Stimulated activated CD4-positive, alpha-beta T cell treated with anti-CD3 and anti-CD28 coated beads, Interleukin-15, amount 100 ng/mL, for 48 hours (primary cell): ENCODE results near the gene FAM200A.
"Not testable (repeated sequence)": the region's sequence is repeated elsewhere in the genome, so short reads cannot be mapped to it uniquely, and the experiment has no call there.

Source experiments
- DNase-seq, 2 donors: peaks; one replicate each; pipeline ENCODE4 v3.0.0-alpha.2; 2020; ENCODE audit warnings: low read depth in 2 of 2

The FAM200A gene

GRCh38 chr7:99551767-99552463, at the start of gene FAM200A:
FAM200A (minus strand) TSS chr7:99552114; CDS start chr7:99548407, 3,707 bp downstream.
- DNase-seq: peak; percentile 60 to 78

DNA sequence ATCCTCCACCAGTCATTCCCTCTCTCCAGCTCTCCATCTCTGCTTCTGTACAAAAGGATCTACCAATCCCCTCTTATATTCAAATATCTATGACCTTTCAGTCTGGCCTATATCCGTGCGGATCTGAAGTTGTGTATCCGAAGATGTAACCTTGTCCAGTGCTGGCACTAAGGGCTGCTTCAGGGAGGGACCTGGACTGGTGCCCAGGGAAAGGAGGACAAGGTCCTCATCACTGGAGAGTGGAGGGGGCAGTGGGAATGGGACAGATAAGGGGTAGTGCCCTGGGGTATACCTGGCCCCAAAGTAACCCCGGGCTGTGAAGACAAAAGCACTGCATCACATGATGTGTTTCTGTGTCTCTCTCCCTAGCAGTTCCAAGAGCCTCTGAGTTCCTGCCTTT, 47.9 kb upstream of the FAM200A start:
- no peak for DNase-seq

DNA sequence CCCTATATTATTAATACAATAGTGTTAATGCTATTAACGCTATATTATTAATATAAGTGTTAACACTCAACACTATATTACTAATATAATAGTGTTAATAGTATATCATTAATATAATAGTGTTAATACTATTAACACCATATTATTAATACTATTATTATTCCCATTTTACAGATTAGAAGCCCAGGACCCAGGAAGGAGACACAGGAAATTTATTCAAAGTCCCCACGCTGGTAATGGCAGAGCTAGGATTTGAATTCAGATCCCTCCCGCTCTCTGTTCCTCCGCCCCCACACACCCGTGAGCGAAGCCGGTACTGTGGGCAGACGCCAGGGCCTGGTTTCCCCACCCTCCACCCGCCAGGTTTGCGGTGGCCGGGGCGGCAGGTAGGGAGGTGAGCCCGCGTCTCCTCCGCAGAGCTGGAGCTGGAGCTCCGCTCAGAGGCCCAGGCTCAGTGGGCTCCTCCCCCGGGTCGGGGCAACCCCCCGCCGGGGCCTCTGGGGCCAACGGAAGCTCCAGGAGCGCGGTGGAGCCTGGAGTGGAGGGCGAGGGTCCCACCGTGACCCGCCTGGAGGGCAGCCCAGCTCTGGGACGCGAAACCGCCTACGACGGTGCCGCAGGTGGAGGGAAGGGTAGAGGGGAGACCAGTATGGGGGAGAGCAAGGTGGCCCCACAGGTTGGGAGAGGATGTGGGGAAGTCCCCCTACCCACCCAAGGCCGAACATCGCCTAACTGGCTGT, 46.0 kb upstream of the FAM200A start, which contains the start of gene TMEM225B:
TSS of gene TMEM225B (plus strand) at position 506 of the 740 bp plus-strand sequence. CDS start 6,122 bp downstream, outside the sequence.
- DNase-seq: no peak

GRCh38 chr7:99596408-99596955, 44.6 kb upstream of the FAM200A start:
- no peak for DNase-seq

- no peak for DNase-seq
Observed at GRCh38 chr7:99594948-99595745, 43.2 kb upstream of the FAM200A start.

DNA sequence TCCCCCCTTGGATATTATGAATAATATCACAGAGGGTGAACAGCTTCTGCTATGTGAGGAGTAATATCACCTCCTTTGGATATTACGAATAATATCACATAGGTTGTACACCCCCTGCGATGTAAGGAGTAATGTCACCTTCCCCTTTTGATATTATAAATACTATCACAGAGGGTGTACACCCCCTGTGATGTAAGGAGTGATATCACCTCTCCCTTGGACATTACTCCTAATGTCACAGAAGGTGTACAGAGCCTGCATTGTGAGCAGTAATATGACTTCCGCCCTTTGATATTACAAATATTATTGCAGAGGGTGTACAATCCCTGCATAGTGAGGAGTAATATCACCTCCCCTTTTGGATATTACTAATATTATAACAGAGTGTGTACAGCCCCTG, 37.0 kb upstream of the FAM200A start:
- DNase-seq: no peak

- DNase-seq: not testable (repeated sequence)
Observed at GRCh38 chr7:99580778-99581332, 28.9 kb upstream of the FAM200A start.

GRCh38 chr7:99579956-99580777, 28.3 kb upstream of the FAM200A start:
- DNase-seq: peak in 1 of 2 donors; percentile 35

DNA sequence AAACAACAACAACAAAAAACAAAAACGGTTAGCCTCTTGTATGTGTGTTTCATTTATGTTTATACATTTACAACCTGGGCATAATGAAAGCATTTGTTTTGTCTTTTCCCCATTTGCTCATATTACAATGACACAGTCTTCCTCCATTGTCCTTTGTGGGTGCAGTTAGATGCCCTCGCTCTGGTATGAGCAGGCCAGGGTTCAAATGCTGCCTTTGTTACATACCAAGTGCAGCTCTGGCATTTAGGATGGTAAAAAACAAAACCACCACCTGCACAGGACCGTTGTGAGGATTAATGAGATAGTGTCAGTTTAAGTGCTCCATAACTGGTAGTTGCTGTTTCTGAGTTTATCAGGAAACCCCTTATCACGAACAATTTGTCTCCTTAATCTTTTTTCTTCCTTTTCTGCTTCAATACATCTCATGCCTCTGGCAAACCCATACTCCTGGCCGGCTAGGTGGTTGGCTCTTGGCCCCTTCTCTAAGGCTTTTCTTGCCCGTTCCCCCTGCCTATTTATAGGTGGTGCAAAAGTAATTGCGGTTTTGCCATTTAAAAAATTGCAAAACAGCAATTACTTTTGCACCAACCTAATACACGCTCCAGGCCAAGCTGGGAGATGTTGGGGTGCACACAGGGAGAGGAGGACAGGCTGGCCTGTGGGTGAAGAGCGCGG, 27.5 kb upstream of the FAM200A start:
- no peak for DNase-seq

DNA sequence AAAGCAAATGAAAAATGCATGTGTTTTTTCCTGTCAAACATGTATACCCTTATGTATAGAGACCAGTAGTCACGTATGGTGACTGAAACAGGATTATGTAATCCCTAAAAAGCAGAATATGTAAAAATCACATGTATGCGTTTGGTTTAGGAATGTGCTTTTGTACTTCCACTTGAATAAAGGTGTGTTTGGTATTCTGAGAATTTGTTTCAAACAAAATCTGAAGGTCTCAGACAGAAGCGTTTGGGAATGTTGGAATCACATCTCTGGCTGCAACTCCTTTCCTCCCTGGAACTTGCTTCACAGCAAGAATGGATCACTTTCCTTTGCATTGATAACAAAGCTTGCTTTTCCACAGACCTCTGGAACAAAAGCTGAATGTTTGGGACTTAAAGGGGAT, 24.3 kb upstream of the FAM200A start:
- no peak for DNase-seq

- no peak for DNase-seq
Observed at GRCh38 chr7:99573257-99573656, 21.3 kb upstream of the FAM200A start.

DNA sequence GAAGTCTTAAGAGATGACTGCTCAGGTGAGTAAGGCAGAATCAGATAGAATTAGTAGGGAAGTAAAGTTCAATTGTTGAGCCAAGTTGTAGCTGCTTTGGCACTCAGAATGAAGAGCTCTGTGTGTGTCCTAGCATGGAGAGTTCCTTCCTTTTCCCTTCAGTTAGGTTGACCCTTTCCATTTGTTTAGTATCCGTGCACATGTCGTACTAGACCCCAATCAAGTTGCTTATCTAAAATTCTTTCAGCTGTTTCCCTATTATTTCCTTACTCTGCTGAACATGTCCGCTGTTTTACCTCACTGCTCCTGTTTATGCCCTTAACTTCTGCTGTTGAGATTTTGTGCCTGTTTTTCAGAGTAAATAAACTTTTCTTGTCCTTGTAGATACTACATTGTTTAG, 19.9 kb upstream of the FAM200A start:
- DNase-seq: no peak

DNA sequence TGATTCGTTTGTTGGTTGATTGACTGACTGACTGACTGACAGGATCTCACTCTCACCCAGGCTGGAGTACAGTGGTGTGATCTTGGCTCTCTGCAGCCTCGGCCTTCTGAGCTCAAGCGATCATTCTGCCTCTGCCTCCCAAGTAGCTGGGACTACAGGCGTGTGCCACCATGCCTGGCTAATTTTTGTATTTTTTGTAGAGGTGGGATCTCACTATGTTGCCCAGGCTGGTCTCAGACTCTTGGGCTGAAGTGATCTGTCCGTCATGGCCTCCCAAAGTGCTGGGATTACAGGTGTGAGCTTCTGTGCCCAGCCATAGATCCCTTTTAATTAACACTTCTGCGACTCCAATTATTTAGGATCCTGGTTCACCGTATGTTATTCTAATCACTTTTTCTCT, 16.9 kb upstream of the FAM200A start:
- not testable (repeated sequence) for DNase-seq

- no peak for DNase-seq
Observed at GRCh38 chr7:99563650-99564049, 11.7 kb upstream of the FAM200A start.

- peak in 1 of 2 donors; percentile 29 for DNase-seq
Observed at GRCh38 chr7:99562832-99563231, 10.9 kb upstream of the FAM200A start.

GRCh38 chr7:99562114-99562784, 10.3 kb upstream of the FAM200A start:
- DNase-seq: no peak

GRCh38 chr7:99561737-99562051, 9.8 kb upstream of the FAM200A start:
- DNase-seq: no peak

DNA sequence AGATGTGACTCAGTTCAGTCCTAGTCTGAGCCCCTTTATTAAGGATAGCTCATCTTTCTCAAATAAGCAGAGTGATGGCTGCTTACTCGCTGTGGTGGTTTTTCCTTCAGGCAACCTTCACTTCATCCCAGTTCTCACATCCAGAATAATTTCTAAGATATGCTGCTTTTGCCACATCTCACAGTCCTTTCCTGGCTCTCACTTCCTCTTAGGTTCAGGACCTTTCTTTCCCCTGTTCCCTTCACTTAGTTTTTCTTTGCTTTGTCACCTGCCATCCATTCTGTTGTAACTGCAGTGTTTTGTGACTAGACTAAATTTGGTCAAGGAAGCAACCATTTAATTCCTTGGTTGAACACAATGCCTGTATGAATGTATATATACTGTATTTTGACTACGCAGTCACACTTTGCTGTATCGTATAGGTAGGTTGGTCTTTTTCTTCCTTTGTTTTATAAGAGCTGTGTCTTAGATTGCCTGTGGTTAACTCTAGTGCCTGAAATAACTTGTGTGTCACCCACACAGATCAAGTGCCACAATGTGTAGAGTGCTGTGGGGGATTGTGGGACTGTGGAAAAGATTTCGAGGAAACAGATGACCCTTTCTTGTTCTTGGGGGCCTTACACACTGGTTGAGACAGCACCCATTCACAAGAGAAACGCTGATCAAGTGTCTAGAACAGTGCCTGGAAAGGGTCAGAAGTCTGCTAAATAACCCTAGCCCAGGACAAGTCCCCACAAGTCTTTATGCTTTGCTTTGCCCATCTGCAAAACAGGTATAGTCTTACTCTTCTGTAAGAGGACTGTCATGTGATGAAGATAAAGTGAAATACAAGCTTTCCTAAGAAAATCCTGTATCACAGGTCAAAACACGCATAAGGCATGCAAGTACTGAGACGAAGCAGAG, 9.2 kb upstream of the FAM200A start:
- no peak for DNase-seq
